OCI-LY3 (cell line): Measurements from ENCODE around the gene OR51A7.
"Not testable (repeated sequence)": the region's sequence is repeated elsewhere in the genome, so short reads cannot be mapped to it uniquely, and the experiment has no call there.

Experiments
- H2AFZ ChIP-seq: fragments of 200-600, 300-600 bp; shearing (Covaris generic); 2 replicates; pipeline ENCODE4 v1.6.0; 2014; ENCODE audit warnings: antibody characterized with exemption, low read depth, low read length
- H3K27ac ChIP-seq: fragments of 200-600, 300-600 bp; sonication (generic); 2 replicates; pipeline ENCODE4 v1.5.1; 2014; ENCODE audit warnings: mild to moderate bottlenecking, low read length, moderate library complexity, mixed read lengths
- H3K27me3 ChIP-seq: fragments of 200-600, 300-600 bp; sonication (generic); 2 replicates; pipeline ENCODE4 v1.6.1; 2014; ENCODE audit warnings: low read depth, low read length, mixed read lengths
- H3K36me3 ChIP-seq: fragments of 200-600, 300-600 bp; sonication (generic); replicated peaks from 2 replicates; pipeline ENCODE3; 2014; ENCODE audit warnings: low read depth, low read length, mixed read lengths
- H3K4me1 ChIP-seq: fragments of 300-600, 200-600 bp; sonication (generic); 2 replicates; pipeline ENCODE4 v1.6.1; 2014; ENCODE audit warnings: low read length, mixed read lengths
- H3K4me2 ChIP-seq: fragments of 200-600, 300-600 bp; sonication (generic); 2 replicates; pipeline ENCODE4 v1.6.1; 2014; ENCODE audit warnings: low read length, mixed read lengths
- H3K4me3 ChIP-seq: fragments of 300-600, 200-600 bp; sonication (generic); 2 replicates; pipeline ENCODE4 v1.5.1; 2014; ENCODE audit warnings: antibody characterized with exemption, mild to moderate bottlenecking, low read length, moderate library complexity
- H3K79me2 ChIP-seq: fragments of 300-600, 200-600 bp; shearing (Covaris generic); 2 replicates; pipeline ENCODE4 v1.6.1; 2014; ENCODE audit warnings: mild to moderate bottlenecking, low read length, mixed read lengths
- H3K9ac ChIP-seq: fragments of 300-600, 200-600 bp; shearing (Covaris generic); 2 replicates; pipeline ENCODE4 v1.6.0; 2014; ENCODE audit warnings: mild to moderate bottlenecking, low read length, moderate library complexity
- H3K9me3 ChIP-seq: fragments of 200-600, 300-600 bp; shearing (Covaris generic); 2 replicates; pipeline ENCODE4 v1.6.1; 2014; ENCODE audit warnings: low read length, mixed read lengths; ENCODE audit not compliant: insufficient read depth
- H4K20me1 ChIP-seq: fragments of 200-600, 300-600 bp; sonication (generic); 2 replicates; pipeline ENCODE4 v1.6.1; 2016; ENCODE audit warnings: low read length, mixed read lengths; ENCODE audit not compliant: insufficient read depth
- CTCF ChIP-seq: fragments of 200-600, 300-600 bp; sonication (generic); IDR thresholded peaks from 2 replicates; pipeline ENCODE4 v1.5.1; 2014; ENCODE audit warnings: antibody characterized with exemption, low read length, low read depth
- EZH2phosphoT487 ChIP-seq: fragments of 200-600 bp; shearing (Covaris generic); IDR thresholded peaks from 2 replicates; pipeline ENCODE4 v1.6.1; 2018; ENCODE audit warnings: antibody characterized with exemption, mixed run types, low read depth

OR51A7 gene

GRCh38 chr11:4903484-4903883 is at the start of gene OR51A7:
Gene OR51A7, plus strand, starts transcription at chr11:4903783. Its CDS starts 3,587 bp downstream, at chr11:4907370.
- peaks cover 2% of the 10 kb centered on the region for H3K36me3 ChIP-seq
- H3K79me2 ChIP-seq = no peaks in the 10 kb centered on the region
- H3K4me2 ChIP-seq = peak within 1 kb of the TSS; percentile 37
- H2AFZ ChIP-seq = no peak within 1 kb of the TSS
- peaks cover 12% of the 10 kb centered on the region for H3K4me1 ChIP-seq
- no peaks in the 10 kb centered on the region for H3K9me3 ChIP-seq
- peak within 1 kb of the TSS; percentile 60 for H3K27ac ChIP-seq
- H4K20me1 ChIP-seq = no peaks in the 10 kb centered on the region
- TF ChIP-seq CTCF (no peak), EZH2phosphoT487 (no peak)
- H3K27me3 ChIP-seq = no peaks in the 10 kb centered on the region
- 0 out of 2 replicates have a peak within 1 kb of the TSS, but pooled peaks have one; percentile 8 for H3K4me3 ChIP-seq
- H3K9ac ChIP-seq = no peak within 1 kb of the TSS

GRCh38 chr11:4854286-4854685 is 49.3 kb upstream of the OR51A7 start:
- H3K27me3 ChIP-seq, H3K4me1 ChIP-seq, H3K27ac ChIP-seq, H2AFZ ChIP-seq, H3K9ac ChIP-seq, H3K79me2 ChIP-seq, H3K4me2 ChIP-seq, H4K20me1 ChIP-seq, H3K36me3 ChIP-seq, H3K9me3 ChIP-seq, H3K4me3 ChIP-seq: not testable (repeated sequence)

GRCh38 chr11:4862447-4863236 is 40.9 kb upstream of the OR51A7 start:
- H3K4me2 ChIP-seq = no peak overlapping the region
- H2AFZ ChIP-seq = no peak overlapping the region
- no peaks in the 10 kb centered on the region for H4K20me1 ChIP-seq
- H3K27ac ChIP-seq = no peak overlapping the region
- no peak overlapping the region for H3K9ac ChIP-seq
- no peaks in the 10 kb centered on the region for H3K27me3 ChIP-seq
- TF ChIP-seq EZH2phosphoT487 (no peak), CTCF (no peak)
- H3K9me3 ChIP-seq = no peaks in the 10 kb centered on the region
- no peaks in the 10 kb centered on the region for H3K36me3 ChIP-seq
- no peak overlapping the region for H3K4me3 ChIP-seq
- no peaks in the 10 kb centered on the region for H3K79me2 ChIP-seq
- no peaks in the 10 kb centered on the region for H3K4me1 ChIP-seq

- H3K4me1 ChIP-seq = no peaks in the 10 kb centered on the region
- no peaks in the 10 kb centered on the region for H3K79me2 ChIP-seq
- H3K4me3 ChIP-seq = no peak overlapping the region
- H3K4me2 ChIP-seq = no peak overlapping the region
- no peak overlapping the region for H2AFZ ChIP-seq
- TF ChIP-seq CTCF = no peak
- no peak for TF ChIP-seq EZH2phosphoT487
- H3K9ac ChIP-seq = no peak overlapping the region
- no peaks in the 10 kb centered on the region for H3K27me3 ChIP-seq
- no peaks in the 10 kb centered on the region for H3K9me3 ChIP-seq
- no peaks in the 10 kb centered on the region for H3K36me3 ChIP-seq
- no peaks in the 10 kb centered on the region for H4K20me1 ChIP-seq
- no peak overlapping the region for H3K27ac ChIP-seq
Measured at GRCh38 chr11:4863876-4864275, 39.7 kb upstream of the OR51A7 start.
